HG03135 (cell line): Measurements from ENCODE around the gene CTXND1.
"Not testable (repeated sequence)": the region's sequence is repeated elsewhere in the genome, so short reads cannot be mapped to it uniquely, and the experiment has no call there.

Experiments used
- ATAC-seq: cut with Tn5 transposase; IDR thresholded peaks from one replicate; pipeline ENCODE4 v1.9.1; 2021; ENCODE audit warnings: mild to moderate bottlenecking, moderate library complexity; ENCODE audit not compliant: unreplicated experiment

Gene CTXND1

GRCh38 chr15:80252121-80252518 lies at the start of gene CTXND1:
TSS of gene CTXND1 (minus strand) at chr15:80252213. CDS start at chr15:80201949, 50,264 bp downstream.
- ATAC-seq: no peak

DNA sequence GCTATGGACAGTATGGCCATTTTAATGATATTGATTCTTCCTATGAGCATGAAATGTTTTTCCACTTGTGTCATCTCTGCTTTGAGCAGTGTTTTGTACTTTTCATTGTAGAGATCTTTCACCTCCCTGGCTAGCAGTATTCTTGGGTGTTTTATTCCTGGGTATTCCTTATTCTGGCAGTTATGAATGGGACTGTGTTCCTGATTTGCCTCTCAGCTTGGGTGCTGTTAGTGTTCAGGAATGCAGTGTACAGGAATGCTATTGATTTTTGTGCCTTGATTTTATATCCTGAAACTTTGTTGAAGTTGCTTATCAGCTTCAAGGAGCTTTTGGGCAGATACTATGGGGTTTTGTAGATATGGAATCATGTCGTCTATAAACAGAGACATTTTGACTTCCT lies 49.5 kb upstream of the CTXND1 start:
- no peak for ATAC-seq

DNA sequence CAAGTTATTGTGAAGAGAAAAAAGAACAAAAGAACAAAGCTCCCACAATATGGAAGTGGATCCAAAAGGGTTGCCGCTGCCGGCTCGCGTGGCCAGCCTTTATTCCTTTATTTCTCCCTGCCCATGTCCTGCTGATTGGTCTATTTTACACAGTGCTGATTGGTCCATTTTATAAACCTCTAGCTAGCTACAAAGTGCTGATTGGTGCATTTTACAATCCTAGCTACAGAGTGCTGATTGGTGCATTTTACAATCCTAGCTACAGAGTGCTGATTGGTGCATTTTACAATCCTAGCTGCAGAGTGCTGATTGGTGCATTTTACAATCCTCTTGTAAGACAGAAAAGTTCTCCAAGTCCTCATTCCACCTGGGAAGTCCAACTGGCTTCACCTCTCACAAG lies 43.8 kb upstream of the CTXND1 start:
- ATAC-seq: not testable (repeated sequence)

GRCh38 chr15:80292079-80292478 lies 40.1 kb upstream of the CTXND1 start:
- no peak for ATAC-seq

DNA sequence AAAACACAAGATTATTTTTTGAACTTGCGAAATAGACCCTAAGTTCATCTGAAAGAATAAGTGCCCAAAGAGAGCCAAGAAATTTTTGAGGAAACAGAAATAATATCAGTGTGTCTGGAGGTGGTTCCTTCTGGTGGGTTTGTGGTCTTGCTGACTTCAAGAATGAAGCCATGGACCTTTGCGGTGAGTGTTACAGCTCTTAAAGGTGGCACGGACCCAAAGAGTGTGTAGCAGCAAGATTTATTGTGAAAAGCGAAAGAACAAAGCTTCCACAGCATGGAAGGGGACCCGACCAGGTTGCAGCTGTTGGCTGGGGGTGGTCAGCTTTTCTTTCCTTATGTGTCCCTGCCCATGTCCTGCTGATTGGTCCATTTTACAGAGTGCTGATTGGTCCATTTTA lies 38.9 kb upstream of the CTXND1 start:
- not testable (repeated sequence) for ATAC-seq

DNA sequence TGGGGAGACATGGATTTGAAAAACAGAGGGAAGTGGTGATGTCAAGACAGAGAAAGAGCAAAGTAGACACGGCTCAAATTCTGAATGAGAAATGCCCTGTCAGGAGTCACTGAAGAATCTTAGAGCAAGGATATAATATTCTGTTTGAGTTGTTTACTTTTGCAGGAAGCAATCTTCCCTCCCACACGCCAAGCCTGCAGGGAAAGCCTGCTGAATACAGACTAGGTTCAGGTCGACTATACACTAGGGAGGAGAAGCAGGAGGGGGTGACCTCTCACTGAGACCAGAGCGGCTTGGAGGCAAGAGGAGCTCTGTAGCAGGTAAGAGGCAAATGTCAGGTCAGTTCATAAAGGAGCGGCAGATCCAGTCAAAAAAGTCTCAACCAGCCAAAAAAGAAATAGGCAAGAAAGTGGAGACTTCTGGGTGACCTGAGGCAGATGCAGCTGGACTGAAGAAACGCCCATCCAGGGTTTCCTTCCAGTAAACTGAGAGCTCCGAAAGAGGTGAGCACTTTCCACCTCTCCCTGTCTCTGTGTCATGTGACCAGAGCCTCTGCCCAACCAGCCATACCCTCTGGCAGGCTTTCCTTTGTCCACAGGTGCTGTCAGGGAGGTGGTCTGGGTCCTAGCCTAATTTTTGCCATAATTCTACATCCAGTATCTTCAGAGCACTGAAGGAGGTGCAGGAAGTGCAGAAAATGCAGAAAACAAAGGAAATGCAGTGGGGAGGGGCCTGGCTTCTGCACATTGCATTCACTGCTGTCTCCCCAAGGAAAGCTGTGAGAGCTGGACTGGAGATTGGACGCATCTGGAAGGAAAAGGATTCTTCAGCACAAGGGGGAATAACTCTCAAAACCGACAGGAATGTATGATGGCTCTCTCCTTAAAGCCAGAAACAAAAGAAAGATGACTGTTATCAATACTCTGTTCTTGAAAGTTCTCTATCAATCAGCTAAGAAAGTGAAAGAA lies 37.8 kb upstream of the CTXND1 start:
- no peak for ATAC-seq

- ATAC-seq: no peak
These were observed 36.1 kb upstream of the CTXND1 start for GRCh38 chr15:80288131-80288530.

DNA sequence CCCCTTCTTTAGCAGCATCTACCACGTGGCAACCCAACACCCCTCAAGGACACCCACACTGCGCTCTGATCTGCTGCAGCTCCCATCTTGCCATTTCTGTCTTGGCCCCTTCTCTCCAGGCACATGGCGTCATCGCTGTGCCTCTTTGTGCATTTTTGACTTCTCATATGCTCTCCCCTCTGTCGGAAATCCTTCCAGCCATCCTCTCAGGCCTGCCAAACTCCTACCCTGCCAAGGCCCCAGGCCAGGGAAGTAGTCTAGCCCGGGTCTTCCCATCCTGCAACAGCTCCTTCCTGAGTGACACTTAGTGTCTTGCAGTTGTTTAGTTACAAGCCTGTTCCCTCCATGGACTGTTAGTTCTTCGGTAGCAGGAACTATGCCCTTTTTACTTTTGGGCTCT lies 34.0 kb upstream of the CTXND1 start:
- no peak for ATAC-seq

DNA sequence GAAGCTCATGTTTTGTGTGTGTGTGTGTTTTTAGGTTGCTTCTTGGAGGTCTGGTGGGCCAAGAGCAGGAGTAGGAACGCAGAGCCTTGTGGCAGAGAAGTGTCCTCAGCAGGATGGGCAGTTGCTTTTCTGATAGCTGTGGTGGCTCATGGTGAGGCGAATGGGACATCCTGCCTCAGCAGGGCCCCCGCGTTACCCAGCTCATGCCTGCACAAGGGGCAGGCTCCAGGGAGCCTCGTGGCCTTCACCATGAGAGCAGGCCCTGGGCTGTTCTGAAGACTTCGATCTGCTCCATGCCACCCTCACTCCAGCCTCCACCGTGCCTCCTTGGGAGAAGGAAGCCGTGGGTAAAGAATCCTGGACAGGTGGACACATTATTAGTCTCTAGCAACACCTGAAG lies 33.4 kb upstream of the CTXND1 start:
- ATAC-seq: no peak

- no peak for ATAC-seq
These were observed 31.5 kb upstream of the CTXND1 start for GRCh38 chr15:80283531-80283930.

DNA sequence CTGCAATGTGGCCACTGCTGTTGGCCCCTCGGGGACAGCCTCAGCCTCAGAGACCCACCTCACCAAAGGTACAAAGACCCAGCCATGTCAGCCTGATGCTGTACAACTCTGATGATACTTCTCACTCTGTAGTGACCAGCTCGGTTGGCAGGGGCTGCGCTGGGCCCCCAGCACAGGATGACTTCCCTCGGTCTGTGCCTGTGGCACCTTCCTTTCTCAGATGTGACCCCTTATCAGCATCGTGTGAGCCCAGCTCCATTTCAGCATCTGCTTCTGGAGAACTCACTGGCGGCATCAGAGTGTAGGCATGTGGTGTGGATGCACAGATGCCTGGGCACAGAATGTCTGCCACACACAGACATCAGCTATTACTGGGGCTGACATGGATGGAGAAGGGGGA lies 25.1 kb upstream of the CTXND1 start:
- ATAC-seq: no peak

DNA sequence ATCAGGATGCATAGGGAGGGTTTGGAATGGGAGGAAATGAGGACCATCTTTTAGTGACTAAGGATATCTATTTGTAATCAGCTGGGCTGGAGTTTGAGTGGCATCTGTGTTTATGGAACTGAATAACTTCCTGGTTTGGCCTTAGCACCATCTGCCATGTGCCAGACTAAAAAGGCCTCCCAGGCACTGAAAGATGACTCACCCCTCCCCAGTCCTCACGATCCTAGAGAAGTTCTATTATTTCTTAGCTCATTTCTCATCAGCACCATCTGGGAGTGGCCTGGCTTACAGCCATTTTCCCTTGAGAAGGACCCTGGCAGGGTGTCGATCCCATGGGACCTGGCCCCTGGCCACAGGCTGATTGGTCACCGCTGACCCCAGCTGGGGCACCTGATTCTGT lies 23.9 kb upstream of the CTXND1 start:
- ATAC-seq: no peak

DNA sequence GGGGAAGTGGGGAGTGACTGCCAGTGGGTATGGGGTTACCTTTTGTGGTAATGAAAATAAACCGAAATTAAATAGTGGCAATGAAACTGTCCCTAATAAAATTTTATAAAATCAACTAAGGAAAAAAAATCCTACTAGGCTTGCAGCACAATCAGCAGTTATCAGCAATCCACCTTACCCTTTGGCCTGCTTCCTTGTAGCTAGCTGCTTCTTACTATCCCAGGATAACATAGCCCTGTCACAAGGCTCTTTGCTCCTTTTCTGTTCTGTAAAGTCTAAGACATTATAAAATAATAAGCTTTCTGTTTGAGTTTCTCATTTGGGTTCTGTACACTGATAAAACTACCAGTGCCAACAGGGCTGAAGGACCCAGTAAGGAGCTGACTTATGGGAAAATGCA lies 23.0 kb upstream of the CTXND1 start:
- no peak for ATAC-seq

DNA sequence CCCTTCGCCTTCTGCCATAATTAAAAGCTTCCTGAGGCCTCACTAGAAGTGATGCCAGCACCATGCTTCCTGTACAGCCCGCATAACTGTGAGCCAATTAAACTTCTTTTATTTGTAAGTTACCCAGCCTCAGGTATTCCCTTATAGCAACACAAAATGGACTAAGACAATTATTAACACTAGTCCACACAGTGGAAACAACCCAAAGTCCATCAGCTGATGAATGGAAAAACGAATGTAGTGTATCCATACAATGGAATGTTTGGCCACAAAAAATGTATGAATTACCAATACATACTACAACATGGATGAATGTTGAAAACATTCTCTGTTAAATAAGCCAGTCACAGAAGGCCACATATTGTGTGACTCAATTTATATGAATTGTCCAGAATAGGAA lies 22.5 kb upstream of the CTXND1 start:
- ATAC-seq: no peak

- ATAC-seq: no peak
These were observed 21.0 kb upstream of the CTXND1 start for GRCh38 chr15:80272987-80273386.

GRCh38 chr15:80270472-80270871 lies 18.5 kb upstream of the CTXND1 start:
- ATAC-seq: no peak

GRCh38 chr15:80268101-80268500 lies 16.1 kb upstream of the CTXND1 start:
- ATAC-seq: no peak

DNA sequence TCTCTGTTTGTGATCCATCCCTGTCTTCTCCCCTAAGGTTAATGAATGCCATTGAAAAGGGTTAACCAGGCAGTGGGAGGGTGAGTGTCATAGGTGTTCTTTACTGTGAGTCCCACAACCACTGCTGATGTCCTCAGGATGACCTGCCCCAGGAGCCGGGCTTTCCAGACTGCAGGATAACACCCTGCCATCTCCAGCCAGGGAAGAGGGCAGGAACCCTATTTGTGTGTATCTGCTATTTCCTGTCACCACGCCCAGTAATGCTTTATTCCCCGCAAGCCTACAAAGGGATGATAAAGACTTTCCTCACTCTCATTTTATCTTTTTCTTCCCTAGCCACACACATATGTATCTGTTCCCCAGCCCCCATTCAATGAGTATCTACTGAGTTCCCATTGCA lies 15.6 kb upstream of the CTXND1 start:
- ATAC-seq: no peak

GRCh38 chr15:80266745-80267144 lies 14.7 kb upstream of the CTXND1 start:
- ATAC-seq: no peak

GRCh38 chr15:80266113-80266512 lies 14.1 kb upstream of the CTXND1 start:
- ATAC-seq: no peak

DNA sequence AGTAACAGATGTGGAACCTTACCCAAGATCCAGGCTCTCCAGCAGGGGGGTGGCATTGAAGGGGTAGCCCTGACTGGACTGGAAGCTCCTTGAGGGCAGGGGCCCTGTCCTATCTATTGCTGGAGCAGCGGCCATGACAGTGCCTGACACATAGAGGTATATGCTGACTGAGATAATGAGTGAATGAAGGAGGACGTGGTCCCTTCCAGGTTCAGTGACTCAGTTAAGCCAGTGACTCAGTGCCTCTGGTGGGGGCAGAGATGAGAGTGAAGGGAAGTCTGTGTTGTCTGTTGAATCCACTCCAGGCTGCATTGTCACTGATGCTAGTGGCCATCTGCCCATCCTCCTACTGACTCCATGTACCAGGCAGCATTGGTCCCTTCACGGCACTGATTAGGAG lies 13.0 kb upstream of the CTXND1 start:
- no peak for ATAC-seq

DNA sequence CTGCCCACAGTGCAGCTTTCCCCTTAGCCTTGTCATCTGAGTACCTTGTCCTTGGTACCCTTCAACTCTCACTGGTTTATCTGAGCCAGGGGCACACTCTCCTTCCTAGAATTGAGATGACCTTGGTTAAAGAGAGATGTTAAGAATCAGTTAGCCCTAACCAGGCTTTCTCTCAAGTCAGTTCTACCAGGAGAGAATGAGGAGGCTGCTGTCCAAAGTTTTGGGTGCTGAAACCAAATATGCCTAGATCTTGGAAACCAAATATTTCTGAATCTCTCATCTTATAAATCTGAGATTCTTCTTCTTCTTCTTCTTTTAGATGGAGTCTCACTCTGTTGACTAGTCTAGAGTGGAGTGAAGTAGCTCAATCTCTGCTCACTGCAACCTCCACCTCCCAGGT lies 12.0 kb upstream of the CTXND1 start:
- ATAC-seq: no peak

- ATAC-seq: no peak
These were observed 8.5 kb upstream of the CTXND1 start for GRCh38 chr15:80260551-80260950.
